ENCODE results near the gene MEG3. TPM values are rescaled to one million over a fixed set of nuclear protein-coding genes. Genes with fewer than 3 reads are reported as not detected.
"Not testable (repeated sequence)": the region's sequence is repeated elsewhere in the genome, so short reads cannot be mapped to it uniquely, and the experiment has no call there.

MEG3 gene
- total RNA-seq, 1 donor from 2014 or later, result 25.4 TPM

GRCh38 chr14:100810435-100810834 lies 15.5 kb upstream of the MEG3 start:
- DNase-seq (ENCODE audit: low spot score), result no peak
- intact Hi-C loops (cut with DNase I), result no loop called here

- intact Hi-C loops (cut with DNase I), result no loop called here
- DNase-seq (ENCODE audit: low spot score), result no peak
Observed at GRCh38 chr14:100810861-100811461, 15.0 kb upstream of the MEG3 start.

- intact Hi-C loops (cut with DNase I), result no loop called here
Observed at GRCh38 chr14:100813291-100813690, 12.6 kb upstream of the MEG3 start.

GRCh38 chr14:100815478-100816285 lies 10.2 kb upstream of the MEG3 start:
- intact Hi-C loops (cut with DNase I), result no loop called here
- DNase-seq (ENCODE audit: low spot score), result no peak

More at GRCh38 chr14:100813291-100813690, 12.6 kb upstream of the MEG3 start:
- DNase-seq (ENCODE audit: low spot score), result no peak

GRCh38 chr14:100816286-100816949 lies 9.5 kb upstream of the MEG3 start:
- intact Hi-C loops (cut with DNase I), result no loop called here
- DNase-seq (ENCODE audit: low spot score), result no peak

GRCh38 chr14:100816950-100817901 lies 8.7 kb upstream of the MEG3 start:
- no peak for DNase-seq (ENCODE audit: low spot score)
- intact Hi-C loops (cut with DNase I), result no loop called here

- no peak for DNase-seq (ENCODE audit: low spot score)
- intact Hi-C loops (cut with DNase I), result no loop called here
Observed at GRCh38 chr14:100818221-100818699, 7.7 kb upstream of the MEG3 start.

- intact Hi-C loops (cut with DNase I); DNase-seq (ENCODE audit: low spot score): not testable (repeated sequence)
Observed at GRCh38 chr14:100818923-100819322, 7.0 kb upstream of the MEG3 start.

GRCh38 chr14:100819453-100819828 lies 6.5 kb upstream of the MEG3 start:
- intact Hi-C loops (cut with DNase I), result no loop called here
- no peak for DNase-seq (ENCODE audit: low spot score)

GRCh38 chr14:100819829-100820475 lies 6.0 kb upstream of the MEG3 start:
- intact Hi-C loops (cut with DNase I), result no loop called here
- DNase-seq (ENCODE audit: low spot score), result no peak

GRCh38 chr14:100820957-100821356 lies 5.0 kb upstream of the MEG3 start:
- DNase-seq (ENCODE audit: low spot score), result no peak
- intact Hi-C loops (cut with DNase I), result no loop called here

GRCh38 chr14:100822013-100822412 lies 3.9 kb upstream of the MEG3 start:
- no peak for DNase-seq (ENCODE audit: low spot score)
- intact Hi-C loops (cut with DNase I), result no loop called here

GRCh38 chr14:100822532-100823296 lies 3.2 kb upstream of the MEG3 start:
- intact Hi-C loops (cut with DNase I), result no loop called here
- no peak for DNase-seq (ENCODE audit: low spot score)

GRCh38 chr14:100823413-100824080 lies 2.4 kb upstream of the MEG3 start:
- intact Hi-C loops (cut with DNase I), result no loop called here
- DNase-seq (ENCODE audit: low spot score), result no peak

- no peak for DNase-seq (ENCODE audit: low spot score)
- intact Hi-C loops (cut with DNase I), result no loop called here
Observed at GRCh38 chr14:100824091-100824551, 1.8 kb upstream of the MEG3 start.

- no peak for DNase-seq (ENCODE audit: low spot score)
- intact Hi-C loops (cut with DNase I), result no loop called here
Observed at GRCh38 chr14:100824901-100825712, 811 bp upstream of the MEG3 start.

All from cardiac septum (tissue), 1 donor.